K562 (cell line): ENCODE data around the gene MGRN1. TPM values are rescaled to one million over a fixed set of nuclear protein-coding genes. Genes with fewer than 3 reads are reported as not detected.

Experiments
- BHLHE40 ChIP-seq: IDR thresholded peaks from 2 replicates; pipeline ENCODE4 v1.6.1; 2011; ENCODE audit warnings: low read length, improper control_type of control experiment
- GATAD2B ChIP-seq: fragments of 450-650 bp; IDR thresholded peaks from 2 replicates; pipeline ENCODE4 v1.6.1; 2017; ENCODE audit warnings: mild to moderate bottlenecking, borderline replicate concordance
- HNRNPLL ChIP-seq: fragments of 200-400 bp; formaldehyde crosslinking; IDR thresholded peaks from 2 replicates; pipeline ENCODE4 v1.6.1; 2017; ENCODE audit warnings: low read length, low read depth, mild to moderate bottlenecking; ENCODE audit not compliant: poor library complexity, severe bottlenecking
- NFIC ChIP-seq: fragments of 450-650 bp; IDR thresholded peaks from 2 replicates; pipeline ENCODE4 v1.6.1; 2017; ENCODE audit warnings: mild to moderate bottlenecking, inconsistent platforms
- NR2C2 ChIP-seq, 2 experiments: fragments of 200-800 bp in 1 of 2; sonication (Bioruptor generic) in 1 of 2; sonication (generic) in 1 of 2; formaldehyde crosslinking in 1 of 2; IDR thresholded peaks; 2 replicates each; pipeline versions ENCODE4 v1.6.1 to v1.8.0; 2016 to 2022; ENCODE audit warnings: mild to moderate bottlenecking in 1 of 2, missing compliant biosample characterization in 1 of 2, missing genetic modification characterization in 1 of 2, missing genetic modification reagents in 1 of 2
- ZBTB7A ChIP-seq: IDR thresholded peaks from 2 replicates; pipeline ENCODE4 v1.6.1; 2011; ENCODE audit warnings: low read depth, mild to moderate bottlenecking, low read length, moderate library complexity, borderline replicate concordance; ENCODE audit not compliant: control insufficient read depth
- polyA plus RNA-seq, 8 experiments: library from polyadenylated mRNA; depleted of rRNA in 4 of 8; stranded (reverse) in 5 of 8; unstranded in 3 of 8; fragments of >200 nt; fragmentation: Nextera tagmentation in 2 of 8; fragmentation: Illumina TruSeq in 1 of 8; extraction: Ambion mirVana in 2 of 8; extraction: Trizol in 1 of 8; gene quantifications; 2 replicates each; pipeline versions ENCODE4 v1.2.1 to v1.2.3, GENCODE V29; 2011 to 2014; ENCODE audit warnings: inconsistent platforms in 1 of 8, missing spikeins in 1 of 8
- total RNA-seq, 7 experiments: library from RNA; depleted of rRNA in 6 of 7; stranded (reverse); fragments of >200 nt in 6 of 7; fragmentation: Illumina TruSeq in 2 of 7; extraction: Trizol in 2 of 7; gene quantifications; 2 replicates each; pipeline versions ENCODE4 v1.2.1 to v1.2.3, GENCODE V29; 2011 to 2021; ENCODE audit warnings: low replicate concordance in 1 of 7
- TF ChIP-seq, protein P1 (sequence below): fragments of 150-350 bp; IDR thresholded peaks from 2 replicates; pipeline ENCODE4 v1.6.1; 2014; ENCODE audit warnings: low read depth, mild to moderate bottlenecking, low read length, borderline replicate concordance
- TF ChIP-seq, protein P2 (sequence below): sonication (generic); formaldehyde crosslinking; IDR thresholded peaks from 2 replicates; pipeline ENCODE4 v1.8.0; 2022; ENCODE audit warnings: mild to moderate bottlenecking, low read depth, missing genetic modification reagents
- TF ChIP-seq, protein P3 (sequence below): sonication (generic); formaldehyde crosslinking; IDR thresholded peaks from 2 replicates; pipeline ENCODE4 v1.8.0; 2022; ENCODE audit warnings: mild to moderate bottlenecking, missing genetic modification reagents
- TF ChIP-seq, protein P4 (sequence below), 2 experiments: IDR thresholded peaks; 2 replicates each; pipeline ENCODE4 v1.6.1; 2012; ENCODE audit warnings: improper control_type of control experiment in 2 of 2, low read depth in 2 of 2, low read length in 2 of 2, borderline replicate concordance in 1 of 2
- TF ChIP-seq, protein P5 (sequence below): fragments of 250-450 bp; sonication (Bioruptor Pico); IDR thresholded peaks from 2 replicates; pipeline ENCODE4 v1.4.0; 2020; ENCODE audit warnings: mild to moderate bottlenecking, moderate library complexity, borderline replicate concordance
- TF ChIP-seq, protein P6 (sequence below): sonication (generic); formaldehyde crosslinking; IDR thresholded peaks from 2 replicates; pipeline ENCODE4 v1.8.1; 2023; ENCODE audit warnings: mild to moderate bottlenecking, missing genetic modification reagents

The MGRN1 gene
- total and polyA plus RNA-seq, 9 of the 15 experiments (the other 6 are each of a cell fraction or from before 2014, with no cell fraction given), result 0.15 to 37.9 (median 6.0) TPM

DNA sequence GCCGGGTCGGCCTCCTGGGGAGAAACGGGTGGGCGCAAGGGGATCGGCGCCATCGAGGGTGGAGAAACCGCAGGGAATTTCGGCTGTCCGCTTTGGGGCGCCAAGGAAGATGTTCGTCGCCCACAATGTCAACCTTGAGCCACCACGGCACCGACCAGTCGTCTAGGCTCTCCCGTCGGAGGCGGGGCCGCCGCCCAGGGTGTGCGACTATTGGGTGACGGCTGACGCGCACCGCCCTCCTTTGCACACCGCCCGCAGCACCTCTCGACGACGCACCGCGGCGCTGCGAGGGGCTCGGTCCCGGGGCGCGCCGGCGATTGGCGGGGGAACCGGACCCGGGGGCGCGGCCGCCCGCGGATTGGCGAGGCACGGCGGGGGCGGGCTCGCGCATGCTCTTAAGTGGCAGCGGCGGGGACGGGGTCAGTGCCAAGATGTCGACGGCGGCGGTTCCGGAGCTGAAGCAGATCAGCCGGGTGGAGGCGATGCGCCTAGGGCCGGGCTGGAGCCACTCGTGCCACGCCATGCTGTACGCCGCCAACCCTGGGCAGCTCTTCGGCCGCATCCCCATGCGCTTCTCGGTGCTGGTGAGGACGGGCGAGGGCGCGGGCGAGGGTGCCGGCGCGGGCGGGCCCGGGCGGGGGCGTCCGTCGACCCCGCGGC is 68.8 kb downstream of the MGRN1 start, which contains the start of gene NUDT16L1 (continued):
- TF ChIP-seq, protein P1, sequence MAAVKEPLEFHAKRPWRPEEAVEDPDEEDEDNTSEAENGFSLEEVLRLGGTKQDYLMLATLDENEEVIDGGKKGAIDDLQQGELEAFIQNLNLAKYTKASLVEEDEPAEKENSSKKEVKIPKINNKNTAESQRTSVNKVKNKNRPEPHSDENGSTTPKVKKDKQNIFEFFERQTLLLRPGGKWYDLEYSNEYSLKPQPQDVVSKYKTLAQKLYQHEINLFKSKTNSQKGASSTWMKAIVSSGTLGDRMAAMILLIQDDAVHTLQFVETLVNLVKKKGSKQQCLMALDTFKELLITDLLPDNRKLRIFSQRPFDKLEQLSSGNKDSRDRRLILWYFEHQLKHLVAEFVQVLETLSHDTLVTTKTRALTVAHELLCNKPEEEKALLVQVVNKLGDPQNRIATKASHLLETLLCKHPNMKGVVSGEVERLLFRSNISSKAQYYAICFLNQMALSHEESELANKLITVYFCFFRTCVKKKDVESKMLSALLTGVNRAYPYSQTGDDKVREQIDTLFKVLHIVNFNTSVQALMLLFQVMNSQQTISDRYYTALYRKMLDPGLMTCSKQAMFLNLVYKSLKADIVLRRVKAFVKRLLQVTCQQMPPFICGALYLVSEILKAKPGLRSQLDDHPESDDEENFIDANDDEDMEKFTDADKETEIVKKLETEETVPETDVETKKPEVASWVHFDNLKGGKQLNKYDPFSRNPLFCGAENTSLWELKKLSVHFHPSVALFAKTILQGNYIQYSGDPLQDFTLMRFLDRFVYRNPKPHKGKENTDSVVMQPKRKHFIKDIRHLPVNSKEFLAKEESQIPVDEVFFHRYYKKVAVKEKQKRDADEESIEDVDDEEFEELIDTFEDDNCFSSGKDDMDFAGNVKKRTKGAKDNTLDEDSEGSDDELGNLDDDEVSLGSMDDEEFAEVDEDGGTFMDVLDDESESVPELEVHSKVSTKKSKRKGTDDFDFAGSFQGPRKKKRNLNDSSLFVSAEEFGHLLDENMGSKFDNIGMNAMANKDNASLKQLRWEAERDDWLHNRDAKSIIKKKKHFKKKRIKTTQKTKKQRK, result no peak
- TF ChIP-seq, protein P2, sequence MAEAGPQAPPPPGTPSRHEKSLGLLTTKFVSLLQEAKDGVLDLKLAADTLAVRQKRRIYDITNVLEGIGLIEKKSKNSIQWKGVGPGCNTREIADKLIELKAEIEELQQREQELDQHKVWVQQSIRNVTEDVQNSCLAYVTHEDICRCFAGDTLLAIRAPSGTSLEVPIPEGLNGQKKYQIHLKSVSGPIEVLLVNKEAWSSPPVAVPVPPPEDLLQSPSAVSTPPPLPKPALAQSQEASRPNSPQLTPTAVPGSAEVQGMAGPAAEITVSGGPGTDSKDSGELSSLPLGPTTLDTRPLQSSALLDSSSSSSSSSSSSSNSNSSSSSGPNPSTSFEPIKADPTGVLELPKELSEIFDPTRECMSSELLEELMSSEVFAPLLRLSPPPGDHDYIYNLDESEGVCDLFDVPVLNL (CRISPR knock-in tag), result no peak
- TF ChIP-seq ZBTB7A (peak; percentile 22; the same call in 1 of the 2 replicates), GATAD2B (peak; percentile 49; the same call in 1 of the 2 replicates), NFIC (peak; percentile 52; the same call in 1 of the 2 replicates), BHLHE40 (no peak), HNRNPLL (peak; percentile 16), NR2C2 (CRISPR knock-in tag; IDR thresholded peaks at IDR 0.05) (no peak), NR2C2 (tag; IDR thresholded peaks at IDR 0.05) (peak; percentile 83; the same call in 1 of the 2 replicates)
- TF ChIP-seq, protein P3, sequence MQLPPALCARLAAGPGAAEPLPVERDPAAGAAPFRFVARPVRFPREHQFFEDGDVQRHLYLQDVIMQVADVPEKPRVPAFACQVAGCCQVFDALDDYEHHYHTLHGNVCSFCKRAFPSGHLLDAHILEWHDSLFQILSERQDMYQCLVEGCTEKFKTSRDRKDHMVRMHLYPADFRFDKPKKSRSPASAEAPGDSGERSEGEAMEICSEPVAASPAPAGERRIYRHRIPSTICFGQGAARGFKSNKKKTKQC (CRISPR knock-in tag), result peak; percentile 10; the same call in 1 of the 2 replicates
- TF ChIP-seq, protein P4, sequence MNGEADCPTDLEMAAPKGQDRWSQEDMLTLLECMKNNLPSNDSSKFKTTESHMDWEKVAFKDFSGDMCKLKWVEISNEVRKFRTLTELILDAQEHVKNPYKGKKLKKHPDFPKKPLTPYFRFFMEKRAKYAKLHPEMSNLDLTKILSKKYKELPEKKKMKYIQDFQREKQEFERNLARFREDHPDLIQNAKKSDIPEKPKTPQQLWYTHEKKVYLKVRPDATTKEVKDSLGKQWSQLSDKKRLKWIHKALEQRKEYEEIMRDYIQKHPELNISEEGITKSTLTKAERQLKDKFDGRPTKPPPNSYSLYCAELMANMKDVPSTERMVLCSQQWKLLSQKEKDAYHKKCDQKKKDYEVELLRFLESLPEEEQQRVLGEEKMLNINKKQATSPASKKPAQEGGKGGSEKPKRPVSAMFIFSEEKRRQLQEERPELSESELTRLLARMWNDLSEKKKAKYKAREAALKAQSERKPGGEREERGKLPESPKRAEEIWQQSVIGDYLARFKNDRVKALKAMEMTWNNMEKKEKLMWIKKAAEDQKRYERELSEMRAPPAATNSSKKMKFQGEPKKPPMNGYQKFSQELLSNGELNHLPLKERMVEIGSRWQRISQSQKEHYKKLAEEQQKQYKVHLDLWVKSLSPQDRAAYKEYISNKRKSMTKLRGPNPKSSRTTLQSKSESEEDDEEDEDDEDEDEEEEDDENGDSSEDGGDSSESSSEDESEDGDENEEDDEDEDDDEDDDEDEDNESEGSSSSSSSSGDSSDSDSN (IDR thresholded peaks at IDR 0.05; ENCODE audit: borderline replicate concordance in 1 of 2, low read depth in 2 of 2, low read length in 2 of 2), result 0 out of 4 replicates have a peak, but pooled peaks of 1 of the 2 experiments have one; percentile 23
- TF ChIP-seq, protein P5, sequence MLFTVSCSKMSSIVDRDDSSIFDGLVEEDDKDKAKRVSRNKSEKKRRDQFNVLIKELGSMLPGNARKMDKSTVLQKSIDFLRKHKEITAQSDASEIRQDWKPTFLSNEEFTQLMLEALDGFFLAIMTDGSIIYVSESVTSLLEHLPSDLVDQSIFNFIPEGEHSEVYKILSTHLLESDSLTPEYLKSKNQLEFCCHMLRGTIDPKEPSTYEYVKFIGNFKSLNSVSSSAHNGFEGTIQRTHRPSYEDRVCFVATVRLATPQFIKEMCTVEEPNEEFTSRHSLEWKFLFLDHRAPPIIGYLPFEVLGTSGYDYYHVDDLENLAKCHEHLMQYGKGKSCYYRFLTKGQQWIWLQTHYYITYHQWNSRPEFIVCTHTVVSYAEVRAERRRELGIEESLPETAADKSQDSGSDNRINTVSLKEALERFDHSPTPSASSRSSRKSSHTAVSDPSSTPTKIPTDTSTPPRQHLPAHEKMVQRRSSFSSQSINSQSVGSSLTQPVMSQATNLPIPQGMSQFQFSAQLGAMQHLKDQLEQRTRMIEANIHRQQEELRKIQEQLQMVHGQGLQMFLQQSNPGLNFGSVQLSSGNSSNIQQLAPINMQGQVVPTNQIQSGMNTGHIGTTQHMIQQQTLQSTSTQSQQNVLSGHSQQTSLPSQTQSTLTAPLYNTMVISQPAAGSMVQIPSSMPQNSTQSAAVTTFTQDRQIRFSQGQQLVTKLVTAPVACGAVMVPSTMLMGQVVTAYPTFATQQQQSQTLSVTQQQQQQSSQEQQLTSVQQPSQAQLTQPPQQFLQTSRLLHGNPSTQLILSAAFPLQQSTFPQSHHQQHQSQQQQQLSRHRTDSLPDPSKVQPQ (CRISPR knock-in tag), result no peak
- TF ChIP-seq, protein P6, sequence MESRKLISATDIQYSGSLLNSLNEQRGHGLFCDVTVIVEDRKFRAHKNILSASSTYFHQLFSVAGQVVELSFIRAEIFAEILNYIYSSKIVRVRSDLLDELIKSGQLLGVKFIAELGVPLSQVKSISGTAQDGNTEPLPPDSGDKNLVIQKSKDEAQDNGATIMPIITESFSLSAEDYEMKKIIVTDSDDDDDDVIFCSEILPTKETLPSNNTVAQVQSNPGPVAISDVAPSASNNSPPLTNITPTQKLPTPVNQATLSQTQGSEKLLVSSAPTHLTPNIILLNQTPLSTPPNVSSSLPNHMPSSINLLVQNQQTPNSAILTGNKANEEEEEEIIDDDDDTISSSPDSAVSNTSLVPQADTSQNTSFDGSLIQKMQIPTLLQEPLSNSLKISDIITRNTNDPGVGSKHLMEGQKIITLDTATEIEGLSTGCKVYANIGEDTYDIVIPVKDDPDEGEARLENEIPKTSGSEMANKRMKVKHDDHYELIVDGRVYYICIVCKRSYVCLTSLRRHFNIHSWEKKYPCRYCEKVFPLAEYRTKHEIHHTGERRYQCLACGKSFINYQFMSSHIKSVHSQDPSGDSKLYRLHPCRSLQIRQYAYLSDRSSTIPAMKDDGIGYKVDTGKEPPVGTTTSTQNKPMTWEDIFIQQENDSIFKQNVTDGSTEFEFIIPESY, result peak; percentile 25; the same call in 1 of the 2 replicates
